Lung (tissue), 12 donors: Measurements from ENCODE around the gene ADAMTS12. TPM values are rescaled to one million over a fixed set of nuclear protein-coding genes. Genes with fewer than 3 reads are reported as not detected.
"Not testable (repeated sequence)": the region's sequence is repeated elsewhere in the genome, so short reads cannot be mapped to it uniquely, and the experiment has no call there.

ENCODE experiments used
- ATAC-seq: fragments of 200-7000 bp; cut with Tn5 transposase; one replicate; pipeline ENCODE4 v1.9.1; 2020; ENCODE audit warnings: moderate number of reproducible peaks; ENCODE audit not compliant: insufficient read depth, low FRiP score
- DNase-seq, 3 donors: peaks; one replicate each; pipeline ENCODE4 v3.0.0-alpha.2; 2013 to 2017
- H3K27ac ChIP-seq, 2 donors: one replicate each; pipeline ENCODE4 v1.5.1; 2013; ENCODE audit warnings: mild to moderate bottlenecking in 2 of 2, moderate library complexity in 2 of 2, control low read depth in 1 of 2, inconsistent platforms in 1 of 2, low read depth in 1 of 2, low read length in 1 of 2
- H3K27me3 ChIP-seq, 3 donors: one replicate each; pipeline ENCODE4 v1.5.1; 2013; ENCODE audit warnings: low read length in 2 of 3; ENCODE audit not compliant: control insufficient read depth in 3 of 3, insufficient read depth in 3 of 3
- H3K36me3 ChIP-seq, 4 donors: one replicate each; pipeline ENCODE4 v1.5.1; 2013; ENCODE audit warnings: low read length in 4 of 4, mild to moderate bottlenecking in 1 of 4, moderate library complexity in 1 of 4; ENCODE audit not compliant: control insufficient read depth in 4 of 4, insufficient read depth in 4 of 4
- H3K4me1 ChIP-seq, 5 donors: one replicate each; pipeline ENCODE4 v1.5.1; 2013; ENCODE audit warnings: low read length in 5 of 5, mild to moderate bottlenecking in 2 of 5, moderate library complexity in 1 of 5; ENCODE audit not compliant: control insufficient read depth in 5 of 5, insufficient read depth in 5 of 5
- H3K4me3 ChIP-seq: one replicate; pipeline ENCODE4 v1.5.1; 2013; ENCODE audit warnings: mild to moderate bottlenecking, control low read depth, moderate library complexity
- H3K9ac ChIP-seq, 2 donors: one replicate each; pipeline ENCODE4 v1.5.1; 2013; ENCODE audit warnings: low read length in 2 of 2, control low read depth in 1 of 2; ENCODE audit not compliant: insufficient read depth in 1 of 2
- H3K9me3 ChIP-seq, 4 donors: one replicate each; pipeline ENCODE4 v1.5.1; 2013; ENCODE audit warnings: low read length in 3 of 4, mild to moderate bottlenecking in 1 of 4, moderate library complexity in 1 of 4; ENCODE audit not compliant: control insufficient read depth in 4 of 4, insufficient read depth in 3 of 4
- CTCF ChIP-seq: IDR thresholded peaks from 2 replicates; pipeline ENCODE4 v1.5.1; 2012; ENCODE audit warnings: mild to moderate bottlenecking; ENCODE audit errors: control extremely low read depth, extremely low read depth
- WGBS, 2 donors: extraction: QIAGEN DNeasy Blood & Tissue Kit; methylation state at CpG; one replicate each; pipeline ENCODE4 v1.1.7; 2013; 5-methylcytosine and 5-hydroxymethylcytosine counted together
- polyA plus RNA-seq, 2 donors: library from polyadenylated mRNA; stranded (reverse); fragments of 200-250 nt; gene quantifications; one replicate each; pipeline ENCODE4 v1.2.1, GENCODE V29; 2013
- total RNA-seq, 2 donors: library from RNA; depleted of rRNA in 1 of 2; stranded (reverse); fragments of >200 nt in 1 of 2; gene quantifications; one replicate each; pipeline ENCODE4 v1.2.1, GENCODE V29; 2014 to 2021
- donor health status: control.
- donor health status: control.
- donor health status: Bipolar disorder and iron deficiency.
- donor health status: healthy.
- donor health status: DM: yes; HTN: yes; CAD: no.

ADAMTS12 gene
- total and polyA plus RNA-seq, 4 donors: 1.3 to 55.1 (median 4.3) TPM

GRCh38 chr5:33557605-33558004, 334.2 kb downstream of the ADAMTS12 start:
- no peak overlapping the region for H3K9ac ChIP-seq
- peaks cover 0 to 3% (median 0%) of the 10 kb centered on the region in 5 donors for H3K4me1 ChIP-seq
- no peak for ATAC-seq
- DNase-seq: no peak
- no peaks in the 10 kb centered on the region for H3K27me3 ChIP-seq
- no peak overlapping the region for H3K27ac ChIP-seq
- no peak for TF ChIP-seq CTCF
- H3K4me3 ChIP-seq: no peak overlapping the region
- 85 to 89% methylated on average over 3 of the region's 3 CpGs for WGBS, 2 donors
- H3K9me3 ChIP-seq: peaks cover 0 to 5% (median 0%) of the 10 kb centered on the region in 4 donors
- H3K36me3 ChIP-seq: peaks cover 0 to 20% (median 6%) of the 10 kb centered on the region in 4 donors

- TF ChIP-seq CTCF: no peak
- Histone ChIP-seq H3K36me3 (peaks cover 0 to 19% (median 9%) of the 10 kb centered on the region in 4 donors), H3K27ac (no peak overlapping the region), H3K4me1 (peaks cover 0 to 3% (median 0%) of the 10 kb centered on the region in 5 donors), H3K9me3 (peaks cover 0 to 5% (median 1%) of the 10 kb centered on the region in 4 donors), H3K27me3 (no peaks in the 10 kb centered on the region), H3K4me3 (no peak overlapping the region), H3K9ac (no peak overlapping the region)
- WGBS, 2 donors: 73% methylated on average over 8 of the region's 8 CpGs
- no peak for DNase-seq
- no peak for ATAC-seq
Observed at GRCh38 chr5:33556330-33557328, 335.2 kb downstream of the ADAMTS12 start.

DNA sequence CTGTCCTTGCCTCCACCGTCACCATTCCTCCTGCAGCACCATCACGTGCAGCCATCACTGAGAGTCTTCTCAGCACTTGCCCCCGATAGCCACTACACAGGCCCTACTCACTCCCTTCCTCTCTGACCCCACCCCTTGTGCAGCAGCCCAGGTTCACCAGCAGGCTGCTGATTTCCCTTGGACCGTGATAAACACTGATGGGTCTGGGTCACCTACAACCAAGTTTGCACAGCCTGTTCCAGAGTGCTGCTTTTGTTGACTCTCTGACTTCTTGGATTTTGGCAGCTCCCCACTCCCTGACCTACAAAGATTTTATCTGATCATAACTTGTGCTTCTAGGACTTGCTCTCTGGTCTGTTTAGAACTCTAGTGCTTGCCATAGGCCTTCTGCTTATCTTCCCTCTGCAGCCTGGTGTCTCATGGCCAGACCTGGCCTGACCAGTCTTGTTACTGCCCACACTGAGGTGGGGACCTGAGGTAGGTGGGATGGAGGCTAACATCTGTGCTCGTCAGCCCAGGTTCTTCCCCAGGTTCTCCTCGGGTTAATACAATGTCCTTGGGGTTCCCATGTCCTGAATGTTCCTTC, 341.7 kb downstream of the ADAMTS12 start:
- Histone ChIP-seq H3K27ac (no peak overlapping the region), H3K4me1 (no peaks in the 10 kb centered on the region), H3K4me3 (no peak overlapping the region), H3K9ac (no peak overlapping the region), H3K9me3 (peaks cover 0 to 3% (median 0%) of the 10 kb centered on the region in 4 donors), H3K36me3 (peaks cover 0 to 21% (median 8%) of the 10 kb centered on the region in 4 donors), H3K27me3 (no peaks in the 10 kb centered on the region)
- no peak for ATAC-seq
- 90 to 91% methylated on average over 6 of the region's 6 CpGs for WGBS, 2 donors
- no peak for TF ChIP-seq CTCF
- DNase-seq: no peak

DNA sequence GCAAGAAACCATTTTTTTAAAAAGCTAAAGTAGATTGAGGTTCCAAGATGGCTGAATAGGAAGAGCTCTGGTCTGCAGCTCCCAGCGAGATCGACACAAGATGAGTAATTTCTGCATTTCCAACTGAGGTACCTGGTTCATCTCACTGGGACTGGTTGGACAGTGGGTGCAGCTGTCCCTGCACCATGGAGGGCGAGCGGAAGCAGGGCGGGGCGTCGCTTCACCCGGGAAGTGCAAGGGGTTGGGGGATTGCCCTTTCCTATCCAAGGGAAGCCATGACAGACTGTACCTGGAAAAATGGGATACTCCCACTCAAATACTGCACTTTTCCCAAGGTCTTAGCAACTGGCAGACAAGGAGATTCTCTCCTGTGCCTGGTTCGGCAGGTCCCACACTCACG, 352.0 kb downstream of the ADAMTS12 start:
- WGBS, 2 donors: 86 to 96% methylated on average over 10 of the region's 10 CpGs
- H3K27me3 ChIP-seq, H3K27ac ChIP-seq, H3K4me1 ChIP-seq, H3K4me3 ChIP-seq, ATAC-seq, H3K9ac ChIP-seq, DNase-seq, H3K9me3 ChIP-seq, H3K36me3 ChIP-seq: not testable (repeated sequence)
